22Rv1 (cell line): ENCODE results near the gene ASB14.
"Not testable (repeated sequence)": the region's sequence is repeated elsewhere in the genome, so short reads cannot be mapped to it uniquely, and the experiment has no call there.

Experiments
- H3K27ac ChIP-seq: fragments of 450-650 bp; 2 replicates; pipeline ENCODE4 v1.5.1; 2017
- CTCF ChIP-seq: fragments of 450-650 bp; IDR thresholded peaks from 2 replicates; pipeline ENCODE4 v1.5.1; 2017; ENCODE audit warnings: mild to moderate bottlenecking
- ZFX ChIP-seq: fragments of 450-650 bp; IDR thresholded peaks from 2 replicates; pipeline ENCODE4 v1.6.1; 2017; ENCODE audit warnings: antibody characterized with exemption, borderline replicate concordance

The ASB14 gene

DNA sequence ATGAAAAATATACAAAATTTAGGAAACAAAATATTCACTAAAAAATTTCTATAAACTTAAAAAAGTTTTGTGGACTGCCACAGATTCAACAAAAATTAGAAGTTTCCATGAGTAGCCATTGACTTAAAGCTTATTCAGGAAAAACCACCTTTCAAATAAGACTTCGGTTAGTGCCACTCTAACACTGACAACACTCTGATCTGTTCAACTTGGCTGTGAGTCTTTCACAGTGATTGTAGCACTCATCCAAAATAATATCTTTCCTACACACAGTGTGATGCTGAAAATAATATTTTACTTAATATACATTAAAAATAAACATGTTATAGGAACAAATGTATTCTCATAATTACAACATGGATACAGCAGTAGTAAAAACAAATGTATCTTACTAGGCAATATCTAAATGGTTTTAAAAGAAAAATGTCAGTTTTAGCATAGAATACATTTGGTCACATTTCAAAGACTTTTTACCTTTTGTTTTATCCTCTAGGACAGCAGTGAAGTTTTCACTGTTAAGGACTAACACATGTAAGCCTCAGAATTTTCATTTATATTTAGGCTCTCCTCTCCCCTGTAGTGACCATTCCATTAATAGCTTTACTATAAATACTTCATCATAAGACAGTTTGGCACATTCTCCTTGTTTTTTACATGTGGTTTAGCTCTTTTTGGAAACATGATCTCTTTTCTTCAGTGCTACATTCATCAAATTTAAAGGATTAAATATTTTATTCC lies at the start of gene ASB14:
Gene ASB14 (minus strand): TSS at position 527 of the 738 bp plus-strand sequence. CDS start 652 bp downstream, outside the sequence.
- TF ChIP-seq ZFX (no peak), CTCF (no peak)

GRCh38 chr3:57339071-57339642 lies 46.7 kb upstream of the ASB14 start:
- H3K27ac ChIP-seq = not testable (repeated sequence)

More for the DNA sequence above, at the start of gene ASB14:
- no peak within 1 kb of the TSS for H3K27ac ChIP-seq

DNA sequence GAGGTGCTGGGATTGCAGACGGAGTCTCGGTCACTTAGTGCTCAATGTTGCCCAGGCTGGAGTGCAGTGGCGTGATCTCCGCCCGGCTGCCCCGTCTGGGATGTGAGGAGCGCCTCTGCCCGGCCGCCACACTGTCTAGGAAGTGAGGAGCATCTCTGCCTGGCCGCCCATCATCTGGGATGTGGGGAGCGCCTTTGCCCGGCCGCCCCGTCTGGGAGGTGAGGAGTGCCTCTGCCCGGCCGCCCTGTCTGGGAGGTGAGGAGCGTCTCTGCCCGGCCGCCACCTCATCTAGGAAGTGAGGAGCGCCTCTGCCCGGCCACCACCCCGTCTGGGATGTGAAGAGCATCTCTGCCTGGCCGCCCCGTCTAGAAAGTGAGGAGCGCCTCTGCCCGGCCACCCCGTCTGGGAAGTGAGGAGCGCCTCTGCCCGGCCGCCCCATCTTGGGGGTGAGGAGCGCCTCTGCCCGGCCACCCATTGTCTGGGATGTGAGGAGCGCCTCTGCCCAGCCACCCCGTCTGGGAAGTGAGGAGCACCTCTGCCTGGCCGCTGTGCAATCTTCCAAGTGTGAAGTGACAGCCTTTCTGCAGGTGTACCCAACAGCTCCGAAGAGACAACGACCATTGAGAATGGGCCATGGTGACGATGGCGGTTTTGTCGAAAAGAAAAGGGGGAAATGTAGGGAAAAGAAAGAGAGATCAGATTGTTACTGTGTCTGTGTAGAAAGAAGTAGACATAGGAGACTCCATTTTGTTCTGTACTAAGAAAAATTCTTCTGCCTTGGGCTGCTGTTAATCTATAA lies 46.0 kb upstream of the ASB14 start:
- not testable (repeated sequence) for H3K27ac ChIP-seq

- H3K27ac ChIP-seq = no peak overlapping the region
- TF ChIP-seq CTCF (no peak), ZFX (no peak)
Measured at GRCh38 chr3:57335283-57335938, 42.9 kb upstream of the ASB14 start.

- no peak for TF ChIP-seq CTCF
- no peak for TF ChIP-seq ZFX
Measured at GRCh38 chr3:57331078-57331610, 38.7 kb upstream of the ASB14 start.

DNA sequence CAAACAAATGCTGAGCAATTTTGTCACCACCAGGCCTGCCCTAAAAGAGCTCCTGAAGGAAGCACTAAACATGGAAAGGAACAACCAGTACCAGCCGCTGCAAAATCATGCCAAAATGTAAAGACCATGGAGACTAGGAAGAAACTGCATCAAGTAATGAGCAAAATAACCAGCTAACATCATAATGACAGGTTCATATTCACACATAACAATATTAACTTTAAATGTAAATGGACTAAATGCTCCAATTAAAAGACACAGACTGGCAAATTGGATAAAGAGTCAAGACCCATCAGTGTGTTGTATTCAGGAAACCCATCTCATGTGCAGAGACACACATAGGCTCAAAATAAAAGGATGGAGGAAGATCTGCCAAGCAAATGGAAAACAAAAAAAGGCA lies 34.0 kb upstream of the ASB14 start:
- H3K27ac ChIP-seq = not testable (repeated sequence)

More at GRCh38 chr3:57331078-57331610, 38.7 kb upstream of the ASB14 start:
- H3K27ac ChIP-seq = no peak overlapping the region

- TF ChIP-seq CTCF (no peak), ZFX (no peak)
- no peak overlapping the region for H3K27ac ChIP-seq
Measured at GRCh38 chr3:57314204-57314603, 21.7 kb upstream of the ASB14 start.

- H3K27ac ChIP-seq = no peak overlapping the region
- TF ChIP-seq ZFX (no peak), CTCF (no peak)
Measured at GRCh38 chr3:57309769-57310360, 17.4 kb upstream of the ASB14 start.

- not testable (repeated sequence) for H3K27ac ChIP-seq
Measured at GRCh38 chr3:57303520-57303919, 11.0 kb upstream of the ASB14 start.
